CD4-positive, alpha-beta memory T cell (primary cell): Measurements from ENCODE around the gene CLIC3. TPM values are rescaled to one million over a fixed set of nuclear protein-coding genes. Genes with fewer than 3 reads are reported as not detected.
A peak's percentile ranks its signal among the peaks of the same experiment; 100 is the strongest.

Experiments
- CTCF ChIA-PET: fragments of 350-600 bp; sonication (Branson Sonifier 250); formaldehyde crosslinking; loops from one replicate; lab custom pipeline; 2021; ENCODE audit warnings: inconsistent platforms; ENCODE audit not compliant: partially characterized antibody; lab: Charles Lee
- POLR2A ChIA-PET: fragments of 350-600 bp; sonication (Branson Sonifier 250); formaldehyde crosslinking; loops from one replicate; lab custom pipeline; 2021; ENCODE audit not compliant: partially characterized antibody; lab: Charles Lee
- DNase-seq, 5 donors: peaks; one replicate each; pipeline versions ENCODE4 v3.0.0 to v3.0.0-alpha.2; 2020 to 2022; ENCODE audit warnings: mixed read lengths in 1 of 5
- H3K27ac ChIP-seq: one replicate; pipeline ENCODE4 v1.7.0; 2013; ENCODE audit warnings: low read depth, low read length
- H3K27me3 ChIP-seq: 2 replicates; pipeline ENCODE4 v1.7.0; 2013; ENCODE audit warnings: mild to moderate bottlenecking, low read length, moderate library complexity; ENCODE audit not compliant: insufficient read depth
- H3K36me3 ChIP-seq: 2 replicates; pipeline ENCODE4 v1.7.0; 2013; ENCODE audit warnings: mild to moderate bottlenecking, low read length, moderate library complexity; ENCODE audit not compliant: insufficient read depth
- H3K4me1 ChIP-seq: 2 replicates; pipeline ENCODE4 v1.7.0; 2013; ENCODE audit warnings: mild to moderate bottlenecking, low read length, moderate library complexity; ENCODE audit not compliant: insufficient read depth
- H3K4me3 ChIP-seq, 2 donors: one replicate each; pipeline ENCODE4 v1.7.0; 2013; ENCODE audit warnings: low read length in 2 of 2, mild to moderate bottlenecking in 1 of 2
- H3K9me3 ChIP-seq, 2 donors: one replicate each; pipeline ENCODE4 v1.7.0; 2013; ENCODE audit warnings: low read length in 2 of 2, control low read depth in 1 of 2; ENCODE audit not compliant: control insufficient read depth in 1 of 2
- H3K27ac Mint-ChIP-seq, 7 donors: one replicate each; pipeline ENCODE4 v1.8.0; 2020 to 2021; ENCODE audit warnings: mixed read lengths in 7 of 7, mild to moderate bottlenecking in 6 of 7, inconsistent platforms in 3 of 7, moderate library complexity in 3 of 7
- H3K27me3 Mint-ChIP-seq, 2 donors: one replicate each; pipeline ENCODE4 v1.8.0; 2020 to 2021; ENCODE audit warnings: mixed read lengths in 2 of 2
- H3K36me3 Mint-ChIP-seq, 2 donors: one replicate each; pipeline ENCODE4 v1.8.0; 2020 to 2021; ENCODE audit warnings: mixed read lengths in 2 of 2, inconsistent platforms in 1 of 2, mild to moderate bottlenecking in 1 of 2
- H3K4me1 Mint-ChIP-seq, 4 donors: one replicate each; pipeline ENCODE4 v1.8.0; 2020 to 2021; ENCODE audit warnings: mixed read lengths in 4 of 4, mild to moderate bottlenecking in 1 of 4
- H3K4me3 Mint-ChIP-seq, 8 donors: one replicate each; pipeline ENCODE4 v1.8.0; 2020 to 2021; ENCODE audit warnings: mixed read lengths in 8 of 8, mild to moderate bottlenecking in 7 of 8, moderate library complexity in 6 of 8, inconsistent platforms in 3 of 8
- H3K9me3 Mint-ChIP-seq, 8 donors: one replicate each; pipeline ENCODE4 v1.8.0; 2020 to 2021; ENCODE audit warnings: mixed read lengths in 8 of 8, mild to moderate bottlenecking in 5 of 8, inconsistent platforms in 3 of 8, moderate library complexity in 1 of 8
- intact Hi-C: fragments of 100-400 bp; cut with micrococcal nuclease; formaldehyde crosslinking; loops from one replicate; pipeline ENCODE4 v1.15.1; 2023
- polyA plus RNA-seq, 2 donors: library from polyadenylated mRNA; unstranded; fragments of 300-500 nt; fragmentation: Illumina TruSeq; gene quantifications; one replicate each; pipeline ENCODE4 v1.2.3, GENCODE V29; 2021
- total RNA-seq, 2 experiments: library from RNA; stranded (reverse); gene quantifications; one replicate each; pipeline ENCODE4 v1.2.3, GENCODE V29; 2021

The CLIC3 gene
- total and polyA plus RNA-seq, 4 experiments from 2014 or later = 3.1 to 7.8 (median 4.4) TPM

GRCh38 chr9:136990242-136990911 is 6.0 kb downstream of the CLIC3 start:
- POLR2A ChIA-PET = interaction anchor here (1.0 to 6.9 kb wide), 10 partner anchors 10 to 104 kb away, joined by 3 to 57 read pairs (median 18); partner anchors contain the start of genes ABCA2, C8G, FBXW5 and FUT7
- H3K4me3 ChIP-seq = no peak overlapping the region
- peaks cover 26% of the 10 kb centered on the region for H3K4me1 ChIP-seq
- no peaks in the 10 kb centered on the region for H3K9me3 Mint-ChIP-seq
- CTCF ChIA-PET = interaction anchor here (0.6 to 1.7 kb wide), 4 partner anchors 9 to 45 kb away, joined by 3 to 5 read pairs (median 3); no protein-coding TSS in a partner anchor
- H3K27ac ChIP-seq = no peak overlapping the region
- peak overlapping the region; percentile 1 to 84 (median 70) for H3K4me3 Mint-ChIP-seq
- H3K9me3 ChIP-seq = no peaks in the 10 kb centered on the region
- H3K36me3 ChIP-seq = peaks cover 7% of the 10 kb centered on the region
- H3K27ac Mint-ChIP-seq = peak overlapping the region in 6 of 7 donors; percentile 38 to 86 (median 70)
- no peak for DNase-seq
- H3K27me3 ChIP-seq = no peaks in the 10 kb centered on the region
- intact Hi-C loops = no loop called here
- peaks cover 4 to 29% (median 14%) of the 10 kb centered on the region in 4 donors for H3K4me1 Mint-ChIP-seq
- peaks cover 0 to 9% of the 10 kb centered on the region in 2 donors for H3K27me3 Mint-ChIP-seq
- peaks cover 0 to 7% of the 10 kb centered on the region in 2 donors for H3K36me3 Mint-ChIP-seq

GRCh38 chr9:136988872-136989271 is 7.5 kb downstream of the CLIC3 start:
- Histone ChIP-seq H3K9me3 (no peaks in the 10 kb centered on the region), H3K27ac (no peak overlapping the region), H3K36me3 (peaks cover 5% of the 10 kb centered on the region), H3K4me3 (no peak overlapping the region), H3K27me3 (peaks cover under 1% of the 10 kb centered on the region), H3K4me1 (peaks cover 22% of the 10 kb centered on the region)
- Mint-ChIP-seq H3K27ac (peak overlapping the region in 1 of 7 donors; percentile 17), H3K36me3 (peaks cover 0 to 7% of the 10 kb centered on the region in 2 donors), H3K27me3 (peaks cover 3 to 12% of the 10 kb centered on the region in 2 donors), H3K4me1 (peaks cover 5 to 32% (median 15%) of the 10 kb centered on the region in 4 donors), H3K9me3 (no peaks in the 10 kb centered on the region), H3K4me3 (no peak overlapping the region)
- DNase-seq = no peak
- ChIA-PET CTCF (interaction anchor here (1.3 kb wide), 1 partner anchor 42 kb away, joined by 5 read pairs; the partner anchor contains the start of gene FUT7), POLR2A (interaction anchor here (1.8 to 5.4 kb wide), 2 partner anchors 14 to 39 kb away, joined by 5 to 52 read pairs; partner anchors contain the start of genes ABCA2 and FUT7)
- intact Hi-C loops = no loop called here

GRCh38 chr9:136985853-136986252 is 10.5 kb downstream of the CLIC3 start:
- Mint-ChIP-seq H3K27ac (no peak overlapping the region), H3K36me3 (no peaks in the 10 kb centered on the region), H3K27me3 (peaks cover 6 to 14% of the 10 kb centered on the region in 2 donors), H3K4me3 (no peak overlapping the region), H3K4me1 (peaks cover 3 to 12% (median 7%) of the 10 kb centered on the region in 4 donors), H3K9me3 (no peaks in the 10 kb centered on the region)
- intact Hi-C loops = no loop called here
- Histone ChIP-seq H3K4me3 (no peak overlapping the region), H3K36me3 (no peaks in the 10 kb centered on the region), H3K4me1 (peaks cover 2% of the 10 kb centered on the region), H3K27me3 (peaks cover 5% of the 10 kb centered on the region), H3K9me3 (no peaks in the 10 kb centered on the region), H3K27ac (no peak overlapping the region)
- POLR2A ChIA-PET = interaction anchor here (1.4 kb wide), 2 partner anchors 10 to 36 kb away, joined by 3 to 6 read pairs; partner anchors contain the start of gene CLIC3
- CTCF ChIA-PET = interaction anchor here (1.0 kb wide), 1 partner anchor 11 kb away, joined by 3 read pairs; no protein-coding TSS in a partner anchor
- DNase-seq = no peak

- H3K36me3 Mint-ChIP-seq = no peaks in the 10 kb centered on the region
- no peaks in the 10 kb centered on the region for H3K36me3 ChIP-seq
- H3K9me3 ChIP-seq = no peaks in the 10 kb centered on the region
- no peak overlapping the region for H3K27ac Mint-ChIP-seq
- no peak overlapping the region for H3K4me3 Mint-ChIP-seq
- no peaks in the 10 kb centered on the region for H3K4me1 ChIP-seq
- H3K4me3 ChIP-seq = no peak overlapping the region
- no peak overlapping the region for H3K27ac ChIP-seq
- H3K4me1 Mint-ChIP-seq = peaks cover 3 to 8% (median 5%) of the 10 kb centered on the region in 4 donors
- ChIA-PET CTCF (interaction anchor here (0.8 to 1.0 kb wide), 2 partner anchors 11 to 16 kb away, joined by 3 to 4 read pairs; partner anchors contain the start of gene CLIC3), POLR2A (interaction anchor here (0.6 to 1.4 kb wide), 5 partner anchors 10 to 35 kb away, joined by 3 to 6 read pairs (median 3); partner anchors contain the start of gene CLIC3)
- peaks cover 6 to 14% of the 10 kb centered on the region in 2 donors for H3K27me3 Mint-ChIP-seq
- H3K9me3 Mint-ChIP-seq = no peaks in the 10 kb centered on the region
- H3K27me3 ChIP-seq = peaks cover 5% of the 10 kb centered on the region
- intact Hi-C loops = no loop called here
- DNase-seq = no peak
Measured at GRCh38 chr9:136985027-136985602, 11.3 kb downstream of the CLIC3 start.

- peaks cover 3 to 8% (median 5%) of the 10 kb centered on the region in 4 donors for H3K4me1 Mint-ChIP-seq
- Histone ChIP-seq H3K27me3 (peaks cover 5% of the 10 kb centered on the region), H3K4me1 (no peaks in the 10 kb centered on the region), H3K36me3 (no peaks in the 10 kb centered on the region), H3K27ac (no peak overlapping the region), H3K4me3 (no peak overlapping the region), H3K9me3 (no peaks in the 10 kb centered on the region)
- H3K27me3 Mint-ChIP-seq = peaks cover 6 to 13% of the 10 kb centered on the region in 2 donors
- H3K4me3 Mint-ChIP-seq = no peak overlapping the region
- H3K9me3 Mint-ChIP-seq = no peaks in the 10 kb centered on the region
- H3K27ac Mint-ChIP-seq = no peak overlapping the region
- no peaks in the 10 kb centered on the region for H3K36me3 Mint-ChIP-seq
- CTCF ChIA-PET = interaction anchor here (0.8 to 1.0 kb wide), 2 partner anchors 12 to 16 kb away, joined by 3 to 4 read pairs; partner anchors contain the start of gene CLIC3
- no peak for DNase-seq
- intact Hi-C loops = no loop called here
- POLR2A ChIA-PET = interaction anchor here (0.6 to 1.4 kb wide), 5 partner anchors 9 to 35 kb away, joined by 3 to 6 read pairs (median 3); partner anchors contain the start of gene CLIC3
Measured at GRCh38 chr9:136984464-136985026, 11.8 kb downstream of the CLIC3 start.

GRCh38 chr9:136983656-136984314 is 12.6 kb downstream of the CLIC3 start:
- H3K27me3 ChIP-seq = peaks cover 5% of the 10 kb centered on the region
- no peaks in the 10 kb centered on the region for H3K9me3 ChIP-seq
- peak overlapping the region in 4 of 8 donors; percentile 8 to 47 (median 27) for H3K4me3 Mint-ChIP-seq
- no peaks in the 10 kb centered on the region for H3K4me1 ChIP-seq
- DNase-seq = no peak
- H3K36me3 Mint-ChIP-seq = no peaks in the 10 kb centered on the region
- no peaks in the 10 kb centered on the region for H3K36me3 ChIP-seq
- no peaks in the 10 kb centered on the region for H3K9me3 Mint-ChIP-seq
- peaks cover 6 to 13% of the 10 kb centered on the region in 2 donors for H3K27me3 Mint-ChIP-seq
- H3K27ac Mint-ChIP-seq = peak overlapping the region in 1 of 7 donors; percentile 14
- POLR2A ChIA-PET = interaction anchor here (6.3 kb wide), 1 partner anchor 10 kb away, joined by 57 read pairs; the partner anchor contains the start of genes CLIC3 and PAXX
- H3K4me1 Mint-ChIP-seq = peaks cover 3 to 8% (median 5%) of the 10 kb centered on the region in 4 donors
- H3K27ac ChIP-seq = no peak overlapping the region
- H3K4me3 ChIP-seq = no peak overlapping the region
- CTCF ChIA-PET = no interaction called here
- intact Hi-C loops = no loop called here
